Cerebellar cortex (tissue), 1 donor: Measurements from ENCODE around the gene FLT3LG.

Experiments
- DNase-seq: peaks from one replicate; pipeline ENCODE4 v3.0.0-alpha.2; 2015; ENCODE audit warnings: low spot score

The FLT3LG gene

GRCh38 chr19:49473868-49474541, at the start of gene FLT3LG:
FLT3LG (plus strand) TSS chr19:49474215; CDS start chr19:49474640, 425 bp downstream.
- DNase-seq: no peak

- DNase-seq: peak; percentile 37
Observed at GRCh38 chr19:49425178-49425577, 48.8 kb upstream of the FLT3LG start, which contains the start of gene GFY. GFY (plus strand) TSS chr19:49425388; CDS start chr19:49426431, 1,043 bp downstream.

GRCh38 chr19:49425922-49426592, 48.0 kb upstream of the FLT3LG start:
- DNase-seq: peak; percentile 69

GRCh38 chr19:49427339-49427738, 46.7 kb upstream of the FLT3LG start:
- DNase-seq: no peak

- DNase-seq: no peak
Observed at GRCh38 chr19:49427855-49428546, 46.0 kb upstream of the FLT3LG start.

- DNase-seq: no peak
Observed at GRCh38 chr19:49428547-49429451, 45.2 kb upstream of the FLT3LG start.

- DNase-seq: no peak
Observed at GRCh38 chr19:49430172-49430677, 43.8 kb upstream of the FLT3LG start.

GRCh38 chr19:49430678-49431329, 43.2 kb upstream of the FLT3LG start:
- DNase-seq: no peak

GRCh38 chr19:49431330-49431749, 42.7 kb upstream of the FLT3LG start:
- DNase-seq: no peak

- DNase-seq: no peak
Observed at GRCh38 chr19:49432141-49433073, 41.6 kb upstream of the FLT3LG start.

GRCh38 chr19:49433240-49433901, 40.6 kb upstream of the FLT3LG start:
- DNase-seq: no peak

- peak; percentile 90 for DNase-seq
Observed at GRCh38 chr19:49434907-49435583, 39.0 kb upstream of the FLT3LG start.

GRCh38 chr19:49435670-49436069, 38.3 kb upstream of the FLT3LG start:
- DNase-seq: no peak

- DNase-seq: peak; percentile 62
Observed at GRCh38 chr19:49436381-49437017, 37.5 kb upstream of the FLT3LG start.

- DNase-seq: peak; percentile 92
Observed at GRCh38 chr19:49437231-49437630, 36.8 kb upstream of the FLT3LG start.

- peak; percentile 68 for DNase-seq
Observed at GRCh38 chr19:49438261-49438660, 35.8 kb upstream of the FLT3LG start.

GRCh38 chr19:49439836-49440235, 34.2 kb upstream of the FLT3LG start:
- no peak for DNase-seq
